Mesodermal cell (in vitro differentiated cells): ENCODE data around the gene RPL22.

ENCODE experiments used
- H3K27ac ChIP-seq: 2 replicates; pipeline ENCODE4 v1.7.0; 2013; ENCODE audit warnings: mild to moderate bottlenecking, low read depth, low read length, moderate library complexity; ENCODE audit not compliant: severe bottlenecking
- H3K36me3 ChIP-seq: 2 replicates; pipeline ENCODE4 v1.7.1; 2013; ENCODE audit warnings: mild to moderate bottlenecking, low read length, moderate library complexity; ENCODE audit not compliant: control insufficient read depth, insufficient read depth
- H3K4me1 ChIP-seq: one replicate; pipeline ENCODE4 v1.7.1; 2013; ENCODE audit warnings: mild to moderate bottlenecking, low read length; ENCODE audit not compliant: insufficient read depth, control insufficient read depth, poor library complexity, severe bottlenecking
- H3K4me3 ChIP-seq: 2 replicates; pipeline ENCODE4 v1.7.0; 2013; ENCODE audit warnings: low read length, control low read depth, mild to moderate bottlenecking; ENCODE audit not compliant: insufficient read depth, poor library complexity, severe bottlenecking; ENCODE audit errors: extremely low read depth
- H3K9me3 ChIP-seq: 2 replicates; pipeline ENCODE4 v1.7.1; 2013; ENCODE audit warnings: mild to moderate bottlenecking, low read length, moderate library complexity; ENCODE audit not compliant: control insufficient read depth
- WGBS, 2 experiments: methylation state at CpG; one replicate each; pipeline ENCODE4 v1.1.5; 2013; ENCODE audit warnings: missing lambda C conversion rate in 2 of 2; ENCODE audit not compliant: insufficient coverage in 2 of 2; 5-methylcytosine and 5-hydroxymethylcytosine counted together

The RPL22 gene

GRCh38 chr1:6140413-6140812 is 59.0 kb downstream of the RPL22 start:
- Histone ChIP-seq H3K36me3 (no peaks in the 10 kb centered on the region), H3K27ac (no peak overlapping the region), H3K4me3 (no peak overlapping the region), H3K4me1 (no peaks in the 10 kb centered on the region), H3K9me3 (no peaks in the 10 kb centered on the region)
- 78 to 90% methylated on average over 1 to 2 of the region's 2 CpGs for WGBS, 2 experiments

GRCh38 chr1:6137758-6138157 is 61.6 kb downstream of the RPL22 start:
- Histone ChIP-seq H3K4me1 (no peaks in the 10 kb centered on the region), H3K9me3 (no peaks in the 10 kb centered on the region), H3K27ac (no peak overlapping the region), H3K36me3 (no peaks in the 10 kb centered on the region), H3K4me3 (no peak overlapping the region)
- WGBS, 2 experiments = 71 to 85% methylated on average over 3 to 4 of the region's 5 CpGs

- H3K4me1 ChIP-seq = no peaks in the 10 kb centered on the region
- H3K27ac ChIP-seq = no peak overlapping the region
- H3K4me3 ChIP-seq = no peak overlapping the region
- WGBS, 2 experiments = 92 to 93% methylated on average over 13 to 14 of the region's 16 CpGs
- H3K9me3 ChIP-seq = no peaks in the 10 kb centered on the region
- H3K36me3 ChIP-seq = no peaks in the 10 kb centered on the region
Measured at GRCh38 chr1:6136516-6137220, 62.7 kb downstream of the RPL22 start.
